Lower leg skin (tissue), 4 donors: Measurements from ENCODE around the gene ZNF333. TPM values are rescaled to one million over a fixed set of nuclear protein-coding genes. Genes with fewer than 3 reads are reported as not detected.

Experiments used
- DNase-seq, 2 donors: peaks; one replicate each; pipeline ENCODE4 v3.0.0-alpha.2; 2019; ENCODE audit warnings: low spot score in 2 of 2
- H3K4me3 ChIP-seq: fragments of 200-600 bp; sonication (generic); 2 replicates; pipeline ENCODE4 v1.5.1; 2017; ENCODE audit warnings: mild to moderate bottlenecking, low read depth; ENCODE audit not compliant: poor library complexity, severe bottlenecking
- POLR2A ChIP-seq, 2 donors: fragments of 450-650 bp; IDR thresholded peaks; one replicate each; pipeline ENCODE4 v1.6.1; 2016 to 2017; ENCODE audit warnings: antibody characterized with exemption in 2 of 2, mild to moderate bottlenecking in 1 of 2, moderate library complexity in 1 of 2
- WGBS, 2 donors: methylation state at CpG; one replicate each; pipeline ENCODE4 v1.1.5; 2018; 5-methylcytosine and 5-hydroxymethylcytosine counted together
- intact Hi-C: fragments of 100-400 bp; cut with DNase I; formaldehyde crosslinking; loops from one replicate; pipeline ENCODE4 v1.15.0; 2023; ENCODE audit warnings: low total_unique reads
- total RNA-seq, 4 donors: library from RNA; depleted of rRNA; stranded (reverse); fragments of >200 nt; gene quantifications; one replicate each; pipeline ENCODE4 v1.1.0, GENCODE V29; 2016
- TF ChIP-seq, protein P1 (sequence below), 3 donors: fragments of 450-650 bp; IDR thresholded peaks; one replicate each; pipeline ENCODE4 v1.5.1; 2016; ENCODE audit warnings: antibody characterized with exemption in 3 of 3, mild to moderate bottlenecking in 3 of 3, moderate library complexity in 2 of 3

The ZNF333 gene
- total RNA-seq, 4 donors from 2014 or later: 14.0 to 26.8 (median 16.6) TPM

DNA sequence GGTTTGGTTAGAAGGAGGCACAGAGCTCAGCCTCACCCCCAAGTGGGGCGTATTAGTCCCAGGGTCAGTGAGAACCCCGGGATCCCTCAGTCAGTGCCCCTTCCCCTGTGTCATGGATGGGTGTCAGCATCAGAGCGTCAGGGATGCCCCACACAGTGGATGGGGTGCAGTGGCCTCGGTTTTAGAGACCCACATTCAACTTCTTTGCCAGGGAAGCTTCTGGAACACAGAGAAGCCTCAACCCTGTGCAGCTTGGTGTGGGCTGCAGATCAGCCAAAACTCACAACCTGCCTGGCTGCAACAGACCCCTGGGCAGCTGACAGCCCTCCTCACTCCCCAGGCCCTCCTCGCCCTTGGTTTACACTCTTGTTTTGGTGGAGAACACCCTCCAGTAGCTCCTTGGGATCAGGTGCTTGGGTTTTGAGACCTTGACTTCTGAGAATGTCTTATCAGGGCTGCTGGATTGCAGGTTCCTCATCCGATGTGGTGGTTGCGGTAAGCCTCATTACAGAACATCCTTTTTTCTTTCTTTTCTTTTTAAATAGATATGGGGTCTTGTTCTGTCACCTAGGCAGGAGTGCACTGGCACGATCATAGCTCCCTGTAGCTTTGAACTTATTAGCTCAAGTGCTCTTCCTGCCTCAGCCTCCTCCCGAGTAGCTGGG is 11.0 kb downstream of the ZNF333 start:
- intact Hi-C loops: no loop called here
- 97% methylated on average over 9 of the region's 9 CpGs for WGBS, 2 donors
- peak in 1 of 2 donors; percentile 54 for DNase-seq
- TF ChIP-seq, protein P1, sequence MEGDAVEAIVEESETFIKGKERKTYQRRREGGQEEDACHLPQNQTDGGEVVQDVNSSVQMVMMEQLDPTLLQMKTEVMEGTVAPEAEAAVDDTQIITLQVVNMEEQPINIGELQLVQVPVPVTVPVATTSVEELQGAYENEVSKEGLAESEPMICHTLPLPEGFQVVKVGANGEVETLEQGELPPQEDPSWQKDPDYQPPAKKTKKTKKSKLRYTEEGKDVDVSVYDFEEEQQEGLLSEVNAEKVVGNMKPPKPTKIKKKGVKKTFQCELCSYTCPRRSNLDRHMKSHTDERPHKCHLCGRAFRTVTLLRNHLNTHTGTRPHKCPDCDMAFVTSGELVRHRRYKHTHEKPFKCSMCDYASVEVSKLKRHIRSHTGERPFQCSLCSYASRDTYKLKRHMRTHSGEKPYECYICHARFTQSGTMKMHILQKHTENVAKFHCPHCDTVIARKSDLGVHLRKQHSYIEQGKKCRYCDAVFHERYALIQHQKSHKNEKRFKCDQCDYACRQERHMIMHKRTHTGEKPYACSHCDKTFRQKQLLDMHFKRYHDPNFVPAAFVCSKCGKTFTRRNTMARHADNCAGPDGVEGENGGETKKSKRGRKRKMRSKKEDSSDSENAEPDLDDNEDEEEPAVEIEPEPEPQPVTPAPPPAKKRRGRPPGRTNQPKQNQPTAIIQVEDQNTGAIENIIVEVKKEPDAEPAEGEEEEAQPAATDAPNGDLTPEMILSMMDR (IDR thresholded peaks at IDR 0.05): no peak
- no peak for TF ChIP-seq POLR2A (IDR thresholded peaks at IDR 0.05)
- H3K4me3 ChIP-seq: no peak overlapping the region

DNA sequence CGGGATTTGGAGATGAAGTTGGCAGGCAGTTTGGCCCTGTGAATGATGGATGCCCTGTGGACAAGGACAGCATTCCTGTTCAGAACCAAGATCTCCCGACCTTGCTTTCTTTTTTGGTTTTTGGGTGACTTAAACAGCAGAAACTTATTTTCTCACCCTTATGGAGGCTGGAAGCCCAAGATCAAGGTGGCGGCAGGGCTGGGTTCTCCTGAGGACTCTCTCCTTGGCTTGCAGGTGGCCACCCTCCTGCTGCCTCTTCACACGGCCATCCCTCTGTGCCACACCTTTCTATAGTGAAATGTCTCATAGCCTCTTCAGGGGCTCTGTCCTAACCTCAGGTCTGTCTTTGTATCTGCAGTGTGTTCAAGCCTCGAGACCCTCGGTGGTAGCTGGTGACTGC is 14.0 kb downstream of the ZNF333 start:
- TF ChIP-seq POLR2A (IDR thresholded peaks at IDR 0.05): no peak
- intact Hi-C loops: no loop called here
- H3K4me3 ChIP-seq: no peak overlapping the region
- WGBS, 2 donors: 96 to 100% methylated on average over 6 of the region's 6 CpGs
- peak in 1 of 2 donors; percentile 18 for DNase-seq

- no peak overlapping the region for H3K4me3 ChIP-seq
- 90 to 93% methylated on average over 6 of the region's 6 CpGs for WGBS, 2 donors
- intact Hi-C loops: no loop called here
- no peak for DNase-seq
- TF ChIP-seq, protein P1 (IDR thresholded peaks at IDR 0.05): no peak
- TF ChIP-seq POLR2A (IDR thresholded peaks at IDR 0.05): no peak
These were observed 14.6 kb downstream of the ZNF333 start for GRCh38 chr19:14704450-14704849.

DNA sequence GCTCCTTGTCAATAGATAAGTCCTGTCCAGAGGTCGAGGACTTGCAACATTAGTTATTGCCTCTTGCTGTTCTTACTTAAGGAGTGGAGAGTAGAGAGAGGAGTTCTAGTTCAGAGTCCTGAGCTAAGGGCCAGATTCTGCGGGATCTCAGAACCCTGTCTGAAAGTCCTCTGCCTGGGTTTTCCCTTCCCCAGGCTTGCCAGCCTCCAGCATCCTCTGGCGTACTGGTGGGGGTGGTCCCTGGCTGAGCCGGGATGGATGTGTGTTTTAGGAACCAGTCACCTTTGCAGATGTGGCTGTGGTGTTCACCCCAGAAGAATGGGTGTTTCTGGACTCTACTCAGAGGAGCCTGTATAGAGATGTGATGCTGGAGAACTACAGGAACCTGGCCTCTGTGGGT is 26.0 kb downstream of the ZNF333 start:
- WGBS, 2 donors: 89 to 98% methylated on average over 4 of the region's 4 CpGs
- DNase-seq: peak in 1 of 2 donors; percentile 61
- no peak overlapping the region for H3K4me3 ChIP-seq
- TF ChIP-seq, protein P1 (IDR thresholded peaks at IDR 0.05): no peak
- no peak for TF ChIP-seq POLR2A (IDR thresholded peaks at IDR 0.05)
- intact Hi-C loops: no loop called here

DNA sequence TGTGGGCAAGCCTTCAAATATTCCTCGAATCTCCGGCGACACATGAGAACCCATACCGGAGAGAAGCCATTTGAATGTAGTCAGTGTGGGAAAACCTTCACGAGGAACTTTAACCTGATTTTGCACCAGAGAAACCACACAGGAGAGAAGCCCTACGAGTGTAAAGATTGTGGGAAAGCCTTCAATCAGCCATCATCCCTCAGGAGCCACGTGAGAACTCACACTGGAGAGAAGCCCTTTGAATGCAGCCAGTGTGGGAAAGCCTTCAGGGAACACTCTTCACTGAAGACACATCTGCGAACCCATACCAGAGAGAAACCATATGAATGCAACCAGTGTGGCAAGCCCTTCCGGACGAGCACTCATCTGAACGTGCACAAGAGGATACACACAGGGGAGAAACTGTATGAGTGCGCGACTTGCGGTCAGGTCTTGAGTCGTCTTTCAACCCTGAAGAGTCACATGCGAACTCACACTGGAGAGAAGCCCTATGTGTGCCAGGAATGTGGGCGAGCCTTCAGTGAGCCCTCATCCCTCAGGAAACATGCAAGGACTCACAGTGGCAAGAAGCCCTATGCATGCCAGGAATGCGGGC is 28.8 kb downstream of the ZNF333 start:
- no peak overlapping the region for H3K4me3 ChIP-seq
- WGBS, 2 donors: 93% methylated on average over 18 of the region's 18 CpGs
- intact Hi-C loops: no loop called here
- peak in 1 of 2 donors; percentile 14 for DNase-seq
- TF ChIP-seq, protein P1 (IDR thresholded peaks at IDR 0.05): no peak
- TF ChIP-seq POLR2A (IDR thresholded peaks at IDR 0.05): no peak

- intact Hi-C loops: no loop called here
- TF ChIP-seq POLR2A (IDR thresholded peaks at IDR 0.05): no peak
- TF ChIP-seq, protein P1 (IDR thresholded peaks at IDR 0.05): no peak
- H3K4me3 ChIP-seq: no peak overlapping the region
These were observed 29.3 kb downstream of the ZNF333 start for GRCh38 chr19:14719162-14719561.

More at GRCh38 chr19:14719162-14719561, 29.3 kb downstream of the ZNF333 start:
- DNase-seq: no peak
- WGBS, 2 donors: 97% methylated on average over 3 of the region's 3 CpGs
